Measurements from ENCODE around the gene CCNC. TPM values are rescaled to one million over a fixed set of nuclear protein-coding genes. Genes with fewer than 3 reads are reported as not detected.

The CCNC gene
- total and polyA plus RNA-seq, 8 donors, result 24.5 to 49.3 (median 34.1) TPM

GRCh38 chr6:99522531-99522930, 45.9 kb downstream of the CCNC start:
- Histone ChIP-seq H3K4me3 (no peak overlapping the region), H3K27ac (no peak overlapping the region), H3K9me3 (no peaks in the 10 kb centered on the region), H3K36me3 (no peaks in the 10 kb centered on the region), H3K27me3 (no peaks in the 10 kb centered on the region), H3K4me1 (peaks cover 0 to 4% (median 0%) of the 10 kb centered on the region in 3 donors)
- DNase-seq, result no peak
- peak in 1 of 4 donors; percentile 19 for ATAC-seq
- TF ChIP-seq CTCF (IDR thresholded peaks at IDR 0.05), result no peak
- FAIRE-seq, result no peak
- 80 to 89% methylated on average over 4 of the region's 4 CpGs for WGBS, 2 donors
- intact Hi-C loops (cut with DNase I), result no loop called here

GRCh38 chr6:99521633-99522151, 46.8 kb downstream of the CCNC start:
- no peaks in the 10 kb centered on the region for H3K9me3 ChIP-seq
- no peak for TF ChIP-seq CTCF (IDR thresholded peaks at IDR 0.05)
- 29 to 33% methylated on average over 9 of the region's 9 CpGs for WGBS, 2 donors
- FAIRE-seq, result no peak
- no peaks in the 10 kb centered on the region for H3K36me3 ChIP-seq
- DNase-seq, result no peak
- peak; percentile 38 to 58 (median 46) for ATAC-seq
- H3K4me3 ChIP-seq, result peak overlapping the region; percentile 63 to 74 (median 68)
- H3K4me1 ChIP-seq, result peaks cover 0 to 4% (median 0%) of the 10 kb centered on the region in 3 donors
- H3K27me3 ChIP-seq, result no peaks in the 10 kb centered on the region
- H3K27ac ChIP-seq, result peak overlapping the region; percentile 76 to 90 (median 84)
- intact Hi-C loops (cut with DNase I), result no loop called here

- FAIRE-seq, result peak; percentile 43
- Histone ChIP-seq H3K9me3 (no peaks in the 10 kb centered on the region), H3K27ac (peak overlapping the region; percentile 76 to 90 (median 84)), H3K4me3 (peak overlapping the region; percentile 63 to 74 (median 68)), H3K27me3 (no peaks in the 10 kb centered on the region), H3K4me1 (peaks cover 0 to 7% (median 0%) of the 10 kb centered on the region in 3 donors), H3K36me3 (no peaks in the 10 kb centered on the region)
- peak; percentile 64 to 92 (median 79) for TF ChIP-seq CTCF (IDR thresholded peaks at IDR 0.05)
- WGBS, 2 donors, result 0% methylated on average over 47 of the region's 47 CpGs
- ATAC-seq, result peak; percentile 93 to 98 (median 96)
- intact Hi-C loops (cut with DNase I), result no loop called here
- peak; percentile 75 to 91 (median 83) for DNase-seq
Measured at GRCh38 chr6:99520855-99521632, 47.4 kb downstream of the CCNC start.

GRCh38 chr6:99519446-99519845, 49.0 kb downstream of the CCNC start:
- Histone ChIP-seq H3K27ac (no peak overlapping the region), H3K4me1 (peaks cover 0 to 7% (median 0%) of the 10 kb centered on the region in 3 donors), H3K36me3 (no peaks in the 10 kb centered on the region), H3K4me3 (no peak overlapping the region), H3K9me3 (no peaks in the 10 kb centered on the region), H3K27me3 (no peaks in the 10 kb centered on the region)
- FAIRE-seq (no peak), ATAC-seq (no peak), DNase-seq (no peak)
- WGBS, 2 donors, result 63 to 74% methylated on average over 1 of the region's 1 CpG
- intact Hi-C loops (cut with DNase I), result no loop called here
- no peak for TF ChIP-seq CTCF (IDR thresholded peaks at IDR 0.05)

GRCh38 chr6:99514089-99514488, 54.4 kb downstream of the CCNC start:
- Histone ChIP-seq H3K9me3 (no peaks in the 10 kb centered on the region), H3K27ac (no peak overlapping the region), H3K4me3 (peak overlapping the region in 2 of 4 donors; percentile 79 to 83), H3K27me3 (no peaks in the 10 kb centered on the region), H3K4me1 (peaks cover 0 to 13% (median 0%) of the 10 kb centered on the region in 3 donors), H3K36me3 (no peaks in the 10 kb centered on the region)
- no peak for TF ChIP-seq CTCF (IDR thresholded peaks at IDR 0.05)
- no peak for ATAC-seq
- WGBS, 2 donors, result 67 to 70% methylated on average over 8 of the region's 8 CpGs
- intact Hi-C loops (cut with DNase I), result no loop called here
- FAIRE-seq, result no peak
- no peak for DNase-seq
